HG03097 (cell line): Measurements from ENCODE around the gene MED22.
"Not testable (repeated sequence)": the region's sequence is repeated elsewhere in the genome, so short reads cannot be mapped to it uniquely, and the experiment has no call there.

Experiments used
- ATAC-seq: cut with Tn5 transposase; IDR thresholded peaks from one replicate; pipeline ENCODE4 v1.9.1; 2021; ENCODE audit not compliant: unreplicated experiment, low FRiP score

MED22 gene

GRCh38 chr9:133377721-133378216 is 29.8 kb upstream of the MED22 start:
- ATAC-seq = no peak

GRCh38 chr9:133377280-133377679 is 29.3 kb upstream of the MED22 start:
- ATAC-seq = not testable (repeated sequence)

GRCh38 chr9:133375724-133376654 is 28.1 kb upstream of the MED22 start, which contains the start of the genes STKLD1 and SURF4:
STKLD1 (plus strand) TSS chr9:133376366; CDS start chr9:133376474, 108 bp downstream.
SURF4 (minus strand) TSS chr9:133376060; CDS start chr9:133375969, 91 bp downstream.
- peak; percentile 83 for ATAC-seq

GRCh38 chr9:133375116-133375723 is 27.3 kb upstream of the MED22 start:
- ATAC-seq = no peak

GRCh38 chr9:133374612-133375115 is 26.7 kb upstream of the MED22 start:
- no peak for ATAC-seq

- no peak for ATAC-seq
These were observed 24.2 kb upstream of the MED22 start for GRCh38 chr9:133372144-133372543.

- ATAC-seq = no peak
These were observed 23.4 kb upstream of the MED22 start for GRCh38 chr9:133371261-133371711.

GRCh38 chr9:133370685-133371084 is 22.8 kb upstream of the MED22 start:
- no peak for ATAC-seq

- ATAC-seq = no peak
These were observed 22.0 kb upstream of the MED22 start for GRCh38 chr9:133369933-133370332.

- ATAC-seq = no peak
These were observed 21.5 kb upstream of the MED22 start for GRCh38 chr9:133369422-133369821.

- no peak for ATAC-seq
These were observed 20.4 kb upstream of the MED22 start for GRCh38 chr9:133368249-133368881.

GRCh38 chr9:133367778-133368177 is 19.8 kb upstream of the MED22 start:
- no peak for ATAC-seq

GRCh38 chr9:133367221-133367620 is 19.3 kb upstream of the MED22 start:
- no peak for ATAC-seq

- no peak for ATAC-seq
These were observed 18.5 kb upstream of the MED22 start for GRCh38 chr9:133366435-133366834.

GRCh38 chr9:133362359-133363044 is 14.6 kb upstream of the MED22 start:
- ATAC-seq = no peak

- ATAC-seq = no peak
These were observed 13.7 kb upstream of the MED22 start for GRCh38 chr9:133361507-133362092.

GRCh38 chr9:133360400-133361393 is 12.8 kb upstream of the MED22 start:
- ATAC-seq = no peak

- no peak for ATAC-seq
These were observed 11.7 kb upstream of the MED22 start for GRCh38 chr9:133359399-133360175.
